ENCODE measurements around the gene MLN. TPM values are rescaled to one million over a fixed set of nuclear protein-coding genes. Genes with fewer than 3 reads are reported as not detected.

The MLN gene
- total and polyA plus RNA-seq, 7 donors, result not detected

- 94 to 95% (median 95%) methylated on average over 9 of the region's 9 CpGs for WGBS, 3 donors
- Histone ChIP-seq H3K4me3 (no peak overlapping the region), H3K27ac (no peak overlapping the region), H3K4me1 (peaks cover 24% of the 10 kb centered on the region), H3K36me3 (ENCODE audit: insufficient read depth in 1 of 2, low read depth in 1 of 2) (no peaks in the 10 kb centered on the region), H3K9me3 (no peaks in the 10 kb centered on the region), H3K27me3 (ENCODE audit: insufficient read depth in 3 of 3, low read length in 2 of 3) (no peaks in the 10 kb centered on the region)
- no peak for ATAC-seq
- TF ChIP-seq, protein P1, sequence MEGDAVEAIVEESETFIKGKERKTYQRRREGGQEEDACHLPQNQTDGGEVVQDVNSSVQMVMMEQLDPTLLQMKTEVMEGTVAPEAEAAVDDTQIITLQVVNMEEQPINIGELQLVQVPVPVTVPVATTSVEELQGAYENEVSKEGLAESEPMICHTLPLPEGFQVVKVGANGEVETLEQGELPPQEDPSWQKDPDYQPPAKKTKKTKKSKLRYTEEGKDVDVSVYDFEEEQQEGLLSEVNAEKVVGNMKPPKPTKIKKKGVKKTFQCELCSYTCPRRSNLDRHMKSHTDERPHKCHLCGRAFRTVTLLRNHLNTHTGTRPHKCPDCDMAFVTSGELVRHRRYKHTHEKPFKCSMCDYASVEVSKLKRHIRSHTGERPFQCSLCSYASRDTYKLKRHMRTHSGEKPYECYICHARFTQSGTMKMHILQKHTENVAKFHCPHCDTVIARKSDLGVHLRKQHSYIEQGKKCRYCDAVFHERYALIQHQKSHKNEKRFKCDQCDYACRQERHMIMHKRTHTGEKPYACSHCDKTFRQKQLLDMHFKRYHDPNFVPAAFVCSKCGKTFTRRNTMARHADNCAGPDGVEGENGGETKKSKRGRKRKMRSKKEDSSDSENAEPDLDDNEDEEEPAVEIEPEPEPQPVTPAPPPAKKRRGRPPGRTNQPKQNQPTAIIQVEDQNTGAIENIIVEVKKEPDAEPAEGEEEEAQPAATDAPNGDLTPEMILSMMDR (IDR thresholded peaks at IDR 0.05), result no peak
- DNase-seq, result no peak
- intact Hi-C loops (cut with DNase I), result no loop called here
Measured at GRCh38 chr6:33765368-33765767, 38.4 kb downstream of the MLN start.

GRCh38 chr6:33764036-33764435, 39.8 kb downstream of the MLN start:
- DNase-seq (no peak), ATAC-seq (no peak)
- WGBS, 3 donors, result 75 to 93% (median 82%) methylated on average over 2 of the region's 2 CpGs
- Histone ChIP-seq H3K27ac (no peak overlapping the region), H3K4me3 (no peak overlapping the region), H3K9me3 (no peaks in the 10 kb centered on the region), H3K36me3 (ENCODE audit: insufficient read depth in 1 of 2, low read depth in 1 of 2) (no peaks in the 10 kb centered on the region), H3K27me3 (ENCODE audit: insufficient read depth in 3 of 3, low read length in 2 of 3) (no peaks in the 10 kb centered on the region), H3K4me1 (peaks cover 21% of the 10 kb centered on the region)
- TF ChIP-seq, protein P1 (IDR thresholded peaks at IDR 0.05), result no peak
- intact Hi-C loops (cut with DNase I), result loop anchor here in 1 of 2 donors (5.0 kb wide), 1 partner anchor 177 kb away; no protein-coding TSS in a partner anchor

DNA sequence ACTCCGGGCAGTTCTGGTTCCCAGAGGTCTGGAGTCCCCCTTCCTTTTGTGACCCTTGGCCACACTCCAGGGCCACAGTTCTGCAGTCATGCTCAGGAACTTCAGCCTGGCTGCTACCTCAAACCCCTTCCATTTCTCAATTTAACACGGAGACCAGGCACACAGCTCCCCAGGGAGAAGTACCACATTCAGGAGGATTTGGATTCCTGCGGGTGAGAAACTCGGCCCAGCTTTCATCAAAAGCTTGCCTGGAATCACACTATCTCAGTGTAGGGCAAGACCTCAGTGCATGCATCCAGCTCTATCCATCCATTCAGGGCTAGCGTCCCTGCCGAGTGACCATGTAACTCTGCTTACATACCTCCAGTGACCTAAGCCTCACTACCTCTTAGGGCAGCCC, 40.3 kb downstream of the MLN start:
- Histone ChIP-seq H3K4me3 (no peak overlapping the region), H3K27me3 (ENCODE audit: insufficient read depth in 3 of 3, low read length in 2 of 3) (no peaks in the 10 kb centered on the region), H3K4me1 (peaks cover 21% of the 10 kb centered on the region), H3K27ac (no peak overlapping the region), H3K36me3 (ENCODE audit: insufficient read depth in 1 of 2, low read depth in 1 of 2) (no peaks in the 10 kb centered on the region), H3K9me3 (no peaks in the 10 kb centered on the region)
- intact Hi-C loops (cut with DNase I), result loop anchor here (1.0 to 5.0 kb wide), 3 partner anchors 51 to 176 kb away; partner anchors contain the start of gene UQCC2 (in 1 of the 2)
- TF ChIP-seq, protein P1 (IDR thresholded peaks at IDR 0.05), result no peak
- DNase-seq (no peak), ATAC-seq (no peak)
- 38 to 50% (median 40%) methylated on average over 6 of the region's 6 CpGs for WGBS, 3 donors

- TF ChIP-seq, protein P1 (IDR thresholded peaks at IDR 0.05), result no peak
- DNase-seq, result no peak
- H3K27me3 ChIP-seq (ENCODE audit: insufficient read depth in 3 of 3, low read length in 2 of 3), result no peaks in the 10 kb centered on the region
- WGBS, 3 donors, result 29 to 50% (median 35%) methylated on average over 4 of the region's 4 CpGs
- peaks cover 21% of the 10 kb centered on the region for H3K4me1 ChIP-seq
- ATAC-seq, result peak in 1 of 4 donors; percentile 17
- H3K9me3 ChIP-seq, result no peaks in the 10 kb centered on the region
- no peak overlapping the region for H3K4me3 ChIP-seq
- H3K27ac ChIP-seq, result peak overlapping the region; percentile 75
- H3K36me3 ChIP-seq (ENCODE audit: insufficient read depth in 1 of 2, low read depth in 1 of 2), result no peaks in the 10 kb centered on the region
- intact Hi-C loops (cut with DNase I), result loop anchor here (1.0 to 5.0 kb wide), 4 partner anchors 18 to 175 kb away; partner anchors contain the start of gene UQCC2 (in 1 of the 2)
Measured at GRCh38 chr6:33762713-33763112, 41.1 kb downstream of the MLN start.

Data from psoas muscle (tissue), 8 donors.